WI38 (cell line): ENCODE measurements around the gene CDT1.

ENCODE experiments used
- H3K4me3 ChIP-seq: 2 replicates; pipeline ENCODE4 v1.5.1; 2011; ENCODE audit warnings: low read depth, mild to moderate bottlenecking, control low read depth, low read length
- TF ChIP-seq, protein P1 (sequence below): IDR thresholded peaks from 2 replicates; pipeline ENCODE4 v1.5.1; 2012; ENCODE audit warnings: low read depth, mild to moderate bottlenecking, control low read depth, low read length

CDT1 gene

DNA sequence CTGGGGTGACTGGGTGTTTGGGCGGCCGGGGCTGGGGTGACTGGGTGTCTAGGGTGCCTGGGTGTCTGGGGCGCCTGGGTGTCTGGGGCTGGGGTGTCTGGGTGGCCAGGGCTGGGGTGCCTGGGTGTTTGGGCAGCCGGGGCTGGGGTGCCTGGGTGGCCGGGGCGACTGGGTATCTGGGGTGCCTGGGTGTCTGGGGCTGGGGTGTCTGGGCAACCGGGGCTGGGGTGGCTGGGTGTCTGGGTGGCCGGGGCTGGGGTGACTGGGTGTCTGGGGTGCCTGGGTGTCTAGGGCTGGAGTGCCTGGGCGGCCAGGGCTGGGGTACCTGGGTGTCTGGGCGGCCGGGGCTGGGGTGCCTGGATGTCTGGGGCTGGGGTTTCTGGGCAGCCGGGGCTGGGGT, 21.6 kb downstream of the CDT1 start:
- TF ChIP-seq, protein P1, sequence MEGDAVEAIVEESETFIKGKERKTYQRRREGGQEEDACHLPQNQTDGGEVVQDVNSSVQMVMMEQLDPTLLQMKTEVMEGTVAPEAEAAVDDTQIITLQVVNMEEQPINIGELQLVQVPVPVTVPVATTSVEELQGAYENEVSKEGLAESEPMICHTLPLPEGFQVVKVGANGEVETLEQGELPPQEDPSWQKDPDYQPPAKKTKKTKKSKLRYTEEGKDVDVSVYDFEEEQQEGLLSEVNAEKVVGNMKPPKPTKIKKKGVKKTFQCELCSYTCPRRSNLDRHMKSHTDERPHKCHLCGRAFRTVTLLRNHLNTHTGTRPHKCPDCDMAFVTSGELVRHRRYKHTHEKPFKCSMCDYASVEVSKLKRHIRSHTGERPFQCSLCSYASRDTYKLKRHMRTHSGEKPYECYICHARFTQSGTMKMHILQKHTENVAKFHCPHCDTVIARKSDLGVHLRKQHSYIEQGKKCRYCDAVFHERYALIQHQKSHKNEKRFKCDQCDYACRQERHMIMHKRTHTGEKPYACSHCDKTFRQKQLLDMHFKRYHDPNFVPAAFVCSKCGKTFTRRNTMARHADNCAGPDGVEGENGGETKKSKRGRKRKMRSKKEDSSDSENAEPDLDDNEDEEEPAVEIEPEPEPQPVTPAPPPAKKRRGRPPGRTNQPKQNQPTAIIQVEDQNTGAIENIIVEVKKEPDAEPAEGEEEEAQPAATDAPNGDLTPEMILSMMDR, result no peak

DNA sequence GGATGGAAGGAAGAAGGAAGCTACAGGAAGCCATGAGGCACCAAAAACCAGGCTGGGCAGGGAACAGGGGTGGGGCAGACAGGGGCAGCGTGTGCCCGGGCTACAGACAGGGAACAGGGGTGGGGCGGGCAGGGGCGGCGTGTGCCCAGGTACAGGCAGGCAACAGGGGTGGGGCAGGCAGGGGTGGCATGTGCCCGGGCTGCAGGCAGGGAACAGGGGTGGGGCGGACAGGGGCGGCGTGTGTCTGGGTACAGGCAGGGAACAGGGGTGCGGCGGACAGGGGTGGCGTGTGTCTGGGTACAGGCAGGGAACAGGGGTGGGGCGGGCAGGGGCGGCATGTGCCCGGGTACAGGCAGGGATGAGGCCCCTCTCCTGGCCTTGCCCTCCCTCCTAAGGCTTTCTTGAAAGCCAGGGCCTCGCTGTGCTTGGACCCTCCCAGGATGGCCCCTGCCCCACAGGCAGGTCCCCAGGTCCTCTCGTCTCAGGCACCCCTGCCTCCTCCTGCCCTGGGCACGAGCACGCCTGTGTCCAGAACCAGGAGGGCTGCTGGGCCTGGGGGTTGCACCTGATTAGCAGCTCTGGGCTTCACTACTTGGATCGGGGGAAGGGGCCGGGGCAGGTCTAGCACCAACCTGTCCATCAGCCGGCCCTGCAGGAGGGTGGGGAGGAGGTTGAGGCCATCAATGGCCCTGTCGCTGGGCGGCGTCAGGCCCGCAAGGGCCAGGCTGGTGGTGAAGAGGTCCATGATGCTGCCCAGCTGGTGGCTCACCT, 22.7 kb downstream of the CDT1 start:
- TF ChIP-seq, protein P1, result no peak
- H3K4me3 ChIP-seq, result no peak overlapping the region

More for the DNA sequence above, 21.6 kb downstream of the CDT1 start:
- H3K4me3 ChIP-seq, result no peak overlapping the region

DNA sequence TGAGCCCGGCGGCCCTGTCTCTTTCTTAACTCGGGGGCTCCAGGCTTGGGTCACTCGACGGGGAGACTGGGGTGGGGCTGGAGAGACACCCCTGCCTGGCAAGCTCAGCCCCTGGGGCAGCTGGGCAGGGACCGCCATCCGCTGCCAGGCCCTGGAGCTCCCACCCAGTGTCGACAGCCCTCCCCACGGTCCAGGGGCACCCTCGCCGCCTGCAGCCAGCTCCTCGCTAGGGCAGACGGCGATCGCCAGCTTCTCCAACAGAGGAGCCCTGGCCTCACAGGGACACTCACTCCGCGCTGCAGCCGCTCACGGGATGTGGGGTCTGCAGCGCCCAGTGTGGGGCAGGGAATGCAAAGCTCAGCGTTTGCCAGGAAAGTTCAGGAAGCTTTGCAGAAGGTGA, 24.1 kb downstream of the CDT1 start:
- no peak overlapping the region for H3K4me3 ChIP-seq
- TF ChIP-seq, protein P1, result no peak

DNA sequence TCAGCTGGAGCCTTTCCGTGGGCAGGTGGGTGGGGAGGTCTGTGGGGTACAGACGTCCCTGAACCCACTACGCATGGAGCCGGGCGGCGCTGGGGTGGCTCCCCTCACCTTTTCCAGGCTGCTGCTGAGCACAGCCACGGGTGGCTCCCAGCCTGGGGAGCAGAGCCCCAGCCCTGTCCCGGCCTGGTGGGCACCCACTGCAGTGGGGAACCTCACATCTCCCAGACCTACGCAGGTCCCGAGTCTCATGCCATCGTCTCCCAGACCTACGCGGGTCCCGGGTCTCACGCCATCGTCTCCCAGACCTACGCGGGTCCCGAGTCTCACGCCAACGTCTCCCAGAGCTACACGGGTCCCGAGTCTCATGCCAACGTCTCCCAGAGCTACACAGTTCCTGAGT, 25.1 kb downstream of the CDT1 start:
- TF ChIP-seq, protein P1, result no peak
- H3K4me3 ChIP-seq, result no peak overlapping the region

DNA sequence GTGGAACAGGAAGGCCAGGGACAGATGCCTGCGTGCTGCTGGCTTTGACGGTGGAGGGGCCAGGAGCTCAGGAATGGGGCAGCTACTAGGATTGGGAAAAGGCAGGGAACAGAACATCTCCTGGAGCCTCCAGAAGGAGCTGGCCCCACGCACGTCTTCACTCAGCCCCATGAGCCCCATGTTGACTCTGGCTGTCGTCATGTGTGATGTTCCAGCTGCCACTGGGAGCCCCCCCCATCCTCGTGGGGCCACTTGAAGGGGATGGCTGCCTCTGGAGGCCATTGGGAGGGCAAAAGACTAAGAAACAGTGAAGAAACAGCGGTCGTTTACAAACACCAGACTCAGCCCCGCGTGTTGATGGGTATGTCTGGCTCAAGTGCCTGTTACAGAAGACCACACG, 26.7 kb downstream of the CDT1 start:
- no peak overlapping the region for H3K4me3 ChIP-seq
- TF ChIP-seq, protein P1, result no peak

DNA sequence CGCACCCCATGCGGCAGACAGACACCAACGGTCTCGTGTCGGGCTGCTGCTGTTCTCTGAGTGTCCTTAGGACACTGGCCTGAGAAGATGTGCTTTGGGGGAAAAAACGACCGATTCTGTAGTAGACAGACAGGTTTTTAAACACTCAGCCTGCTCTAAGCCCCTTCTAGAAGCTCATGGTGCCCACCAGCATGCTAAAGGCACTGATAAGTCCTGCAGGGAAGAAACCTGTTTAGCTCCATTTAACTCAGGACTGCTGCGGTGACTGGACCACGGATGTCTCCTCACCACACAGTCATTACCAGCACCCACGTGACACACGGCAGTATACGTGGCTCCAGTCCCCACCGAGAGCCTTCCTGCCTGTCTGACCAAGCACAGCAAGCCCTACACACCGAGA, 27.2 kb downstream of the CDT1 start:
- TF ChIP-seq, protein P1, result no peak

DNA sequence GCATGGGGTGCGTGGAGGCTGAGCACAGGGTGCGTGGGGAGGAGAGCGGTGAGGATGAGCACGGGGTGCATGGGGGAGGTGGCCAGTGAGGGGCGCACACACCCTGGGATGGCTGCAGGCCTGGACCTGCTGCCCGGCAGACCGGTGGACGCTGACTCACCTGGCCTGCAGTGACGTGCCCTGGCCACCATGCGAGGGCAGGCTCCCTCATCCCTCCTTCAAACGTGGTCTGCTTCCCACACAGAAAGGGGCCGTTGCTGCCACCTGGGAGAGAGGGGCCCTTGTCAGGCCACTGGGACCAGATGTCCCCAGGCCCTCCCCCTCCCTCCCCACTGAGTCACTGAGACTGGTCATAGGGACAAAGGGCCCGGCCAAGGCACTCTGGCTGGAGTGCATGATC, 28.2 kb downstream of the CDT1 start:
- TF ChIP-seq, protein P1, result no peak
- no peak overlapping the region for H3K4me3 ChIP-seq

More for the DNA sequence above, 27.2 kb downstream of the CDT1 start:
- H3K4me3 ChIP-seq, result no peak overlapping the region
